Right lobe of liver (tissue), 4 donors: Measurements from ENCODE around the gene TENM3.

Experiments
- CTCF ChIP-seq, 4 donors: fragments of 200-600 bp in 3 of 4; fragments of 450-650 bp in 1 of 4; IDR thresholded peaks; one replicate each; pipeline versions ENCODE4 v1.5.1 to v1.8.0; 2016 to 2022; ENCODE audit warnings: antibody characterized with exemption in 4 of 4, mild to moderate bottlenecking in 2 of 4
- POLR2A ChIP-seq: fragments of 450-650 bp; IDR thresholded peaks from one replicate; pipeline ENCODE4 v1.6.1; 2017; ENCODE audit warnings: antibody characterized with exemption, mild to moderate bottlenecking
- donor health status: DM: no; HTN: no; CAD: no.
- donor health status: DM: no; HTN: no; CAD: no.
- donor health status: DM: no; HTN: yes; CAD: no.

DNA sequence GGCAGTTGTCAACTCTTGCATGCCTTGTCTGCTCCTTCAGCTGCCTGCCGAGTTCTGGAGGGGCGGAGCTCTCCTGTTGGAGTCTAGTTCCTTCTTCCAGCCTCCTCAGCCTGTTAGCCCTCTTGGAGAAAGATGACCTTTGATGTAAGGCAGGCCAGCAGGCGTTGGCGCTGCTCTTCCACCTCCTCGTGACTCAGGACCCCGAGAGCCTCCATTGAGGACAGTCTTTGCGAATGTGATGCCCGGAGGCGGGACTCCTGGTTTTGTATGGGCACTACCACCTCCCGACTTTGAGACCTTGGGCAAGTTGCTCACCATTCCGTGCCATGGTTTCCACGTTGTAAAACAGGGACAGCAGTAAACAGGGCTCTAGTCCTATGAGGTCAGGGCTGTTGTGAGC, 108.3 kb downstream of the TENM3 start:
- TF ChIP-seq CTCF (IDR thresholded peaks at IDR 0.05): no peak
- no peak for TF ChIP-seq POLR2A
